Gastroesophageal sphincter (tissue), 4 donors: ENCODE measurements around the gene EFHD1. TPM values are rescaled to one million over a fixed set of nuclear protein-coding genes. Genes with fewer than 3 reads are reported as not detected.
A peak's percentile ranks its signal among the peaks of the same experiment; 100 is the strongest.

Source experiments
- ATAC-seq: fragments of 150-250 bp; one replicate; pipeline ENCODE4 v1.9.1; 2016; ENCODE audit warnings: mild to moderate bottlenecking, moderate library complexity
- H3K27ac ChIP-seq, 4 donors: fragments of 200-600 bp; sonication (generic) in 3 of 4; 1 replicate in 3 of 4; 2 replicates in 1 of 4; pipeline ENCODE4 v1.5.1; 2016 to 2019
- H3K27me3 ChIP-seq: fragments of 200-600 bp; sonication (generic); one replicate; pipeline ENCODE4 v1.5.1; 2019
- H3K36me3 ChIP-seq, 2 donors: fragments of 200-600 bp; sonication (generic); one replicate each; pipeline ENCODE4 v1.5.1; 2019; ENCODE audit warnings: control low read depth in 1 of 2
- H3K4me1 ChIP-seq, 3 donors: fragments of 200-600 bp; sonication (generic); 1 replicate in 2 of 3; 2 replicates in 1 of 3; pipeline ENCODE4 v1.5.1; 2016 to 2019; ENCODE audit warnings: control low read depth in 2 of 3
- H3K4me3 ChIP-seq, 2 donors: fragments of 200-600 bp; sonication (generic); one replicate each; pipeline ENCODE4 v1.5.1; 2019; ENCODE audit warnings: mild to moderate bottlenecking in 1 of 2, moderate library complexity in 1 of 2
- H3K9me3 ChIP-seq, 3 donors: fragments of 200-600 bp; sonication (generic); one replicate each; pipeline ENCODE4 v1.5.1; 2017 to 2019; ENCODE audit warnings: control low read depth in 2 of 3
- CTCF ChIP-seq, 4 experiments: fragments of 200-600 bp in 2 of 4; fragments of 450-650 bp in 2 of 4; sonication (generic) in 1 of 4; IDR thresholded peaks; one replicate each; pipeline ENCODE4 v1.5.1; 2017 to 2019; ENCODE audit warnings: antibody characterized with exemption in 4 of 4, mild to moderate bottlenecking in 2 of 4, moderate library complexity in 2 of 4
- EP300 ChIP-seq: sonication (generic); formaldehyde crosslinking; IDR thresholded peaks from one replicate; pipeline ENCODE4 v1.6.1; 2017; ENCODE audit warnings: antibody characterized with exemption, mild to moderate bottlenecking
- POLR2A ChIP-seq, 2 donors: fragments of 450-650 bp; IDR thresholded peaks; one replicate each; pipeline ENCODE4 v1.6.1; 2017; ENCODE audit warnings: antibody characterized with exemption in 2 of 2, mild to moderate bottlenecking in 2 of 2, moderate library complexity in 1 of 2
- POLR2AphosphoS5 ChIP-seq: sonication (generic); formaldehyde crosslinking; IDR thresholded peaks from one replicate; pipeline ENCODE4 v1.6.1; 2017; ENCODE audit warnings: antibody characterized with exemption
- WGBS, 2 donors: methylation state at CpG; one replicate each; pipeline ENCODE4 v1.1.5; 2018; ENCODE audit warnings: low coverage in 1 of 2; 5-methylcytosine and 5-hydroxymethylcytosine counted together
- total RNA-seq, 4 donors: library from RNA; depleted of rRNA; stranded (reverse); fragments of >200 nt; gene quantifications; one replicate each; pipeline ENCODE4 v1.1.0, GENCODE V29; 2016

Gene EFHD1, protein sequence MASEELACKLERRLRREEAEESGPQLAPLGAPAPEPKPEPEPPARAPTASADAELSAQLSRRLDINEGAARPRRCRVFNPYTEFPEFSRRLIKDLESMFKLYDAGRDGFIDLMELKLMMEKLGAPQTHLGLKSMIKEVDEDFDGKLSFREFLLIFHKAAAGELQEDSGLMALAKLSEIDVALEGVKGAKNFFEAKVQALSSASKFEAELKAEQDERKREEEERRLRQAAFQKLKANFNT
- total RNA-seq, result 10 to 100 TPM in 3 of 4 donors, 1 to 10 TPM in 1; 9.3 to 23.3 (median 17.5) TPM

- TF ChIP-seq POLR2AphosphoS5, result peak; percentile 48
- peak; percentile 56 to 69 for TF ChIP-seq POLR2A (IDR thresholded peaks at IDR 0.05)
- no peak for TF ChIP-seq CTCF (IDR thresholded peaks at IDR 0.05)
- no peak for TF ChIP-seq EP300
- H3K4me1 ChIP-seq, result peaks cover 0 to 34% (median 6%) of the 10 kb centered on the region in 3 donors
- H3K36me3 ChIP-seq, result no peaks in the 10 kb centered on the region
- peak within 1 kb of the TSS; percentile 42 to 68 for H3K4me3 ChIP-seq
- peak within 1 kb of the TSS; percentile 66 to 85 (median 79) for H3K27ac ChIP-seq
- H3K9me3 ChIP-seq, result no peaks in the 10 kb centered on the region
- WGBS, 2 donors, result no CpG with 5 or more reads among the region's 90 CpGs
- ATAC-seq, result peak; percentile 91
- peaks cover 68% of the 10 kb centered on the region for H3K27me3 ChIP-seq
Measured at GRCh38 chr2:232633413-232634205, at the start of gene EFHD1. EFHD1 (plus strand) TSS chr2:232633604; CDS start chr2:232633705, 101 bp downstream.

DNA sequence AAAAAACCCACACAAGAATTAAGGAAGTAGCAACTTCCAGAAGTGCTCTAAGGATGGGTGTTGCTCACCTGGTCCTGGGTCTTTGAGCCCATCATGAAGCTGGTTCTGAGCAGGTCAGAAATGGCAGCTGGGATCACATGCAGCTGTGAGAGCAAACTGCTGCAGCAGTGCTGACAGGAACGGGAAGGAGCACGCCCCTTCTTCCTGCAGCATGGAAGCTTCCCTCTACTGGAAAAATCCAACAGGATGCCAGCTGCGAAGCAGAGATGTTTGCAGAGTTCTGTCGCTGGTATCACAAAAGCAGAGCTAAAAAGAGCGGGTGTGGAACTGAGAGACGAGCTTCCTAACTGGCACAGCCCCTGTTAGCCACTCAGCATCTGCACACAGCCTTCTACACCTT, 49.2 kb upstream of the EFHD1 start:
- WGBS, 2 donors, result 83 to 97% methylated on average over 2 to 5 of the region's 6 CpGs
- H3K4me1 ChIP-seq, result peaks cover 0 to 14% (median 6%) of the 10 kb centered on the region in 3 donors
- TF ChIP-seq CTCF (IDR thresholded peaks at IDR 0.05), result no peak
- no peak for TF ChIP-seq POLR2A (IDR thresholded peaks at IDR 0.05)
- TF ChIP-seq POLR2AphosphoS5, result no peak
- TF ChIP-seq EP300, result no peak
- peaks cover 0 to 11% (median 0%) of the 10 kb centered on the region in 3 donors for H3K9me3 ChIP-seq
- no peaks in the 10 kb centered on the region for H3K27me3 ChIP-seq
- peaks cover 0 to 53% of the 10 kb centered on the region in 2 donors for H3K36me3 ChIP-seq
- H3K27ac ChIP-seq, result no peak overlapping the region
- H3K4me3 ChIP-seq, result no peak overlapping the region
- no peak for ATAC-seq

GRCh38 chr2:232586943-232587505, 46.4 kb upstream of the EFHD1 start:
- H3K36me3 ChIP-seq, result peaks cover 0 to 28% of the 10 kb centered on the region in 2 donors
- H3K4me3 ChIP-seq, result no peak overlapping the region
- H3K27ac ChIP-seq, result no peak overlapping the region
- H3K4me1 ChIP-seq, result peaks cover 0 to 20% (median 10%) of the 10 kb centered on the region in 3 donors
- ATAC-seq, result no peak
- 71 to 84% methylated on average over 2 to 4 of the region's 5 CpGs for WGBS, 2 donors
- peaks cover 0 to 11% (median 0%) of the 10 kb centered on the region in 3 donors for H3K9me3 ChIP-seq
- TF ChIP-seq POLR2AphosphoS5 (no peak), POLR2A (IDR thresholded peaks at IDR 0.05) (no peak), CTCF (IDR thresholded peaks at IDR 0.05) (no peak), EP300 (no peak)
- no peaks in the 10 kb centered on the region for H3K27me3 ChIP-seq

DNA sequence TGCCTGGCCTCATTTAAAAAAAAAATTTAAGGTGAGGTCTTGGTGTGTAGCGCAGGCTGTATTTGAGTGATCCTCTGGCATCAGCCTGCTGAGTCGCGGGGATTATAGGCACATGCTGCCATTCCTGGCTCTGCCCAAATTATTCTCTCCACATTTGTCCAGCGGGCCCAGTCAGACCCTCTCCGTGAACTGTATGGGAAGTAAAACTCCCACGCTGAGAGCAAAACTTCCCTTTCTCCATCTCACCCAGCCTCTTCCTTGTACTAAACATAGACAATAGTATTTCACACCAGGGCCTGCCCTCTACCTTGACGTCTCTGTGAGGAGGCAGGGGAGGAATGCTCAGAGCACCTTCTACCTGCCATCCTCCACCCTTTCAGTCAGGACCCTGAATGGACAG, 45.9 kb upstream of the EFHD1 start:
- H3K27ac ChIP-seq, result no peak overlapping the region
- no peak for ATAC-seq
- WGBS, 2 donors, result 71 to 93% methylated on average over 2 to 4 of the region's 7 CpGs

More for the DNA sequence above, 45.9 kb upstream of the EFHD1 start:
- H3K27me3 ChIP-seq, result no peaks in the 10 kb centered on the region
- no peak overlapping the region for H3K4me3 ChIP-seq
- TF ChIP-seq EP300, result no peak
- TF ChIP-seq POLR2A (IDR thresholded peaks at IDR 0.05), result no peak
- TF ChIP-seq CTCF (IDR thresholded peaks at IDR 0.05), result no peak
- TF ChIP-seq POLR2AphosphoS5, result no peak
- H3K9me3 ChIP-seq, result peaks cover 0 to 11% (median 0%) of the 10 kb centered on the region in 3 donors
- H3K36me3 ChIP-seq, result peaks cover 0 to 23% of the 10 kb centered on the region in 2 donors
- peaks cover 0 to 21% (median 10%) of the 10 kb centered on the region in 3 donors for H3K4me1 ChIP-seq
